GM18858 (cell line): Measurements from ENCODE around the gene CCDC187.

Experiments used
- ATAC-seq: cut with Tn5 transposase; IDR thresholded peaks from one replicate; pipeline ENCODE4 v1.9.1; 2021; ENCODE audit not compliant: unreplicated experiment

CCDC187 gene

DNA sequence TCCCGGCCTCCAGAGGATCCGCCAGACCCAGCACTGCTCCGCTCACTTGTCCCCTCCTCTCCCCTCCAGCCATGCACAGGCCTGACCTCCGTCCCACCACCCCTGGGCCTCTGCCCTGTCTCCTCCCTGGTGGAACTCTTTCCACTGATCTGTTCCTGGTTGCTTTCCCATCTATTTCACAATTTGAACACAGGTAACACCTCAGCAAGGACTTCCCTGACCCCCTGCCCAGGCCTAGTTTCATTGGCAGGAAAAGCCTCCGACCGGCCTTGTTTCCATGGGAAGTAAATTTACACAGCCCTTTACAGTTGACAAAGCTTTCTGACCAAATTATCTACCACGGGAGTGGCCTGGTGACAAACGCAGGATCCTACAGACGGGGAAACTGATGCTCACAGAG is 73.1 kb downstream of the CCDC187 start:
- no peak for ATAC-seq

- ATAC-seq, result no peak
Observed at GRCh38 chr9:136230365-136230764, 73.5 kb downstream of the CCDC187 start.

GRCh38 chr9:136229096-136230065 is 74.5 kb downstream of the CCDC187 start:
- no peak for ATAC-seq

DNA sequence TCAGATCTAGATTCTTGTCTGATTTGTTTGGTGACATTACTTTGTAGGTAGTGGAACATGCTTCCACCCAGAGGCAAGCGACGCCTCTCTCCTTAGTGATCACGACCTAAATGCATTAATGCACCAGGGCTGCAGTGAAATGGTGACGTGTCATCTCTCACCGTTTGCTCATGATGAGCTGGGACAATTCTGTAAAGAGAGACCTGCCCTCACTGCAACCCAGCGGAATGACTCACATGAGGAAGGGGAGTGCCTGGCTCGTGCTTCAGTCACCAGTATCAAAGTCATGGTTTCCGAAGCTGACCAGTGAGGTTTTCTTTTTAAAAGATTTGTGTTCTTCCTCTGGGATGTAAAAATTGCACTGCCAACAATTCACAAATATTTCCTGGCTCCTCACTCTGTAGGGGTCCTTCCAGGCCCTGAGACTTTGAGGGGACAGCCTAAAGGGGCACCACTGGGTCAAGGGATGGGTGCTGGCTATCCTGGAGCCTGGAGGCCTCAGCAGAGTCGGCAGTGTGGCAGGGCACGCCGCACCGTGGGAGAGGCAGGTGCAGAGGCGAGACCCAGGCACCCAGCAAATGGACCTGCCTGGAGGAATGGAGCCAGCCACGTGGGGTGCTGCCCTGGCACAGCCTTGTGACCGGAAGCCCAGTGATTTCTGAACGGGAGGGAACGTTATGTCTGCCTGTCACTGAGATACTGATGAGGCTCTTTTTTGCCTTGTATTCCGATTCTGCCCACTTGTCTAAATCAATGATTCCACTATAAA is 75.6 kb downstream of the CCDC187 start:
- ATAC-seq, result no peak

- ATAC-seq, result no peak
Observed at GRCh38 chr9:136226680-136227407, 77.0 kb downstream of the CCDC187 start.

DNA sequence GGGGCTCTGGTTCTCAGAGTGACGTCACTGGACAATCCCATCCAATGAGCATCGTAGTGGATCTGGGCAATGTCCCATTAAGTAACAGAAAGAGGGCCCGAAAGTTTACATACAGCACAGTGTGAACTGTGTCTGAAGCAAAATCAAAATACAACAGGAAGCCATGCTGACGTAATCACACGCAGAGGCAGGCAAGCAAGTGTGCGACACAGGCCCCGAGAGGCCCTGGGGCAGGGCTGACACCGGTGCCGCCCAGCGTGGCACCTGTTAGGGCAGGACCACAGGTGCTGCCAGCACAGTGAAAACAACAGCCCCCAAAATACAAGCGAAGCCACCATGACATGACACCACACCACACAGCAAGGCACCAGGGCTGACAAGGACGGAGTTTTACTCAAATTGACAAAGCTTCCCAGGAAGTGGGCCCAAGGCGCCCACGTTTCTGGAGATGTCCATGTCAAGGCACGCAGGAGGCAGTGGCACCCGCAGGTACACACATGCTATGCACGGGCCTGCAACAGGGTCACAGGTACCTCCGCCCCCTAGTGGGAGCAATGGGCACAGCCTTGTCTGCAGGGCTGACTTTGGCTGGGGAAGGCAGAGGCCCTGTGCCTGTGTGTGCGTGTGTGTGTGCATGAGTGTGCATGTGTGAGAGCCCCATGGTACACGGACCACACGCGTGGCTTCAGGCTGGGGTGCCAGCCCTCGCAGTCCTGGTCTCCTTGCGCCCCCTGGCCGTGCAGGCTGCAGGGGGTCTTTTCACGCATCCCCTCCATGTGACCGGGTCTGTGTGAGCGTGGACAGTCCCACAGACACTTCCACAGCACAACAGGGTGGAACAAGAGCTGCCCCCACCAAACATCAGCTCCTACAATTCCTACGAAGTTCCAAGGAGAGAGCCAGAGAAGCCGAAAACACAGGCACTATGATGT is 77.9 kb downstream of the CCDC187 start:
- ATAC-seq, result no peak

GRCh38 chr9:136225366-136225747 is 78.5 kb downstream of the CCDC187 start:
- no peak for ATAC-seq

GRCh38 chr9:136223871-136224640 is 79.8 kb downstream of the CCDC187 start:
- ATAC-seq, result no peak

DNA sequence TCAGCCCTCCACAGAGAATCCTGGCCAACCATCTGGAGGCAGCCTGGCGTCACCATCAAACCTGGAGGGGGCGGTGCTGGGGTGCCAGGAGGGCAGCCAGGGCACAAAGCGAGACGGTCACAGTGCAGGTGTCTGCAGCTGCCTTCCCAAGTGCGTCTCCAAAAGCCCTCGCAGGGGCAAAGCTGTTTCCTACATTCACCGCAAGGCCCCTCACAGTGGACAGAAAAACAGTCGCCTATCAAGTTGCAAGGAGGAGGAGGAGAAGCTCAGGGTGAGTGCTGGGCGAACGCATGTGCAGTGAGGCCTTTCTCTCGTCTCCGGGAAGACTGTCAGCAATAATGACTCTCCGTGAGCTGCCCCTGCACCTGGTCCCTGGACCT is 81.0 kb downstream of the CCDC187 start:
- no peak for ATAC-seq

GRCh38 chr9:136222166-136222905 is 81.6 kb downstream of the CCDC187 start:
- ATAC-seq, result no peak

DNA sequence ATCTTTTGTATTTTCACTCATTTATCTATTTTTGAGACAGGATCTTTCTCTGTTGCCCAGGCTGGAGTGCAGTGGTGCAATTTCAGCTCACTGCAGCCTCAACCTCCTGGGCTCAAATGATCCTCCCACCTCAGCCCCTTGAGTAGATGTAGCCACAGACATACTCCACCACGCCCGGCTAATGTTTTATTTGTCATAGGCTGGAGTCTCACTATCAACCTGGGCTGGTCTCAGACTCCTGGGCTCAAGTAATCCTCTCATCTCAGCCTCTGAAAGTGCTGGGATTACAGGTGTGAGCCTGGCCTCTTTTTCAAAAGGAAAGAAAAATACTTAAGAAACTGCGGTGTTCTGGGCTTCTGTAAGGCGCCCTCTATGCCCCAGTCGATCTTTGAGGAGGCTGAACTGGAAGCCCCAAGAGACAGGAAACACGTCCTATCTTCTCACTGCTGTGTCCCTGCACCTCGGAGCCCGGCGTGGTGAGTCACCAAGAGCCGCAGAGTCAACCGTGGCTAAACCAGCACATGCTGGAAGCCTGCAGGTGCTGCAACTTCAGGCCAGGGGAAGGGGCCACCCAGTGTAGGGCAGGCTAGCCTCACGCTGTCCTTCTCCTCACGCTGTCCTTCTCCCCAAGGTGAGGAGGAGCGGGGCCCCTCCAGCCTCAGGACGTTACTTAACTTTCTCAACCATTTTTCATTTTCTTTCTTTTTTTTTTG is 83.7 kb downstream of the CCDC187 start:
- no peak for ATAC-seq

DNA sequence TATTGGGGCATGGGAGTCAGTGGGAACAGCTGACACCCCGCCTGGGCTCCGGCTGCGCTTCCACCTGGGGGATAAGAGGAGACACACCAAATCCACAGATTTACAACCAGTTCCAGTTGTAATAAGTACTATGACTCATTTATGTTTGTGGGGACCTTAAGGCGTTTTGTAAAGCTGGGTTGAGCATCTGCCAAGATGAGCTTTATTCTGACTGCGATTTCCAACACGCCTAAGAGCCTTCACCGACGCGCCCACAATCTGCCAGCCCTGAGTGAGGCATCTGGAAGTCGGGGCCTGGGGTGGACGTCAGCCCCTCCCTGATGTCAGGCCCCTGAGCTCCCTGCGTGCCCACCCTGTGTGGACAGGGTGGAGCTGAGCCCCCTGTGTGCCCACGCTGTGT is 84.6 kb downstream of the CCDC187 start:
- ATAC-seq, result no peak

GRCh38 chr9:136218673-136219072 is 85.2 kb downstream of the CCDC187 start:
- no peak for ATAC-seq

DNA sequence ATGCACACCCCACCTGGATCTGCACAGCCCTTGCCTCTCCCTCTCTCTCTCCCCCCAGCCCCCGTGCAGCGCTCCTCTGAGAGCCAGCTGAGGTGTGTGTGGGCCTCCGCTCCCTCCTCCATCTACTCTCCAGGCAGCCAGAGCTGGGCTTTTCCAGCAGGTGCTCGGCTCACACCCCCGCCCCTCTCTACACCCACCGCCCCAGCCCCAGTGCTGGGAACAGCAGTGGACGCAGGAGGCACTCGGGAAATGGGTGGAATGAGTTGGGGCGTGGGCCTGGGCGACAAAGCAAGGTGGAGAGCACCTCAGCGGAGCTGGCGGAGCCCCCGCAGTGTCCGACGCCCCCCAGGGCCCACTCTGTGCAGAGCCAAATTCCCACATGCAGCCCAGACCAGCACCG is 85.6 kb downstream of the CCDC187 start:
- no peak for ATAC-seq

DNA sequence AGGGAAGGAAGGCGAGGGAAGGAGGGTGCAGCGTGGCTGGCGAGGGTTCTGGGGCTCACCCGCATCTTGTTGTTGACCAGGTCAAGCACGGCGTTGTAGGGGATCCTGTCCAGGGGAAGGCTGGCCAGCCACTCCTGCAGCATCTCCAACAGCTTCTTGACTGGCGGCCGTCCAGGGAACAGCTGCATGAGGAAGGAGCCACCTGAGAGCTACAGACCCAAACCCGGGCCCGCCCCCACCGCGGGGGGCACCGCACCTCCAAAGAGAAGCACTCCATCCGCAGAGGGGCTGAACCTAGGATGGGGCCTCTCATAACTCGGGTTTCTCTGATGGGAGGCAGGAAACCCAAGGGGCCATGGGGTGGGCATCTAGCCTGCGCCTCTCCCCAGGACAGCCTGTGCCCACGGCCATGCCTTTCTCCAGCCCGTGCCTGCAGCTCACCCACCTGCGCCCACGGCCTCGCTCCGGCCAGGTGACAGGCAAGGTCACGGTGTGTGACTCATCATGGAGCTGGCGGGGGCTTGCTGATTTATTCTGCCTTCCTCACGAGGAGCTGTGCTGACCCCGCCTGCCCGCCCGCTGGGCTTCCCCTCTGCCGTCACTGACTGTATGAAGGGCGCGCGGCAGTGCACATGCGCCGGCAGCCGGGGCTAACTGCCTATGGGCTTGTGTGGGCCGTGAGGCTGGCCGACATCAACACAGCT is 87.2 kb downstream of the CCDC187 start:
- ATAC-seq, result no peak

DNA sequence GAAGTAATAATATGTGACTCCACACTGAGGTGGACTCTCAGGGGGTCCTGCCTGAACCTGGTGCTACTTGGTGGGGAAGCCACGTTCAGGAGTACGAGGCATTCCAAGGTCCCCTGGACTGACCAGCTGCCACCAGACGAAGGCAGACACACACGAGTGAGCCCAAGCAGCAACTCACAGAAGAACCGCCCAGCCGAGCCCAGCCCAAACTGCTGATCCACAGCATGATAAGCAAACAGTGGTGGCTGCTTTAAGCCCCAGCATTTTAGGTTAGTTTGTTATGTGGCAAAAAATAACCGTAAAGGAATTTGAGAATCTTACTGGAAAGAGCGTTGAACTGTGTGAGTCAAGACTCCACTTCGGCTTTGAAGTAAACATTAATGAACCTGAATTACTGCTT is 90.2 kb downstream of the CCDC187 start:
- no peak for ATAC-seq

DNA sequence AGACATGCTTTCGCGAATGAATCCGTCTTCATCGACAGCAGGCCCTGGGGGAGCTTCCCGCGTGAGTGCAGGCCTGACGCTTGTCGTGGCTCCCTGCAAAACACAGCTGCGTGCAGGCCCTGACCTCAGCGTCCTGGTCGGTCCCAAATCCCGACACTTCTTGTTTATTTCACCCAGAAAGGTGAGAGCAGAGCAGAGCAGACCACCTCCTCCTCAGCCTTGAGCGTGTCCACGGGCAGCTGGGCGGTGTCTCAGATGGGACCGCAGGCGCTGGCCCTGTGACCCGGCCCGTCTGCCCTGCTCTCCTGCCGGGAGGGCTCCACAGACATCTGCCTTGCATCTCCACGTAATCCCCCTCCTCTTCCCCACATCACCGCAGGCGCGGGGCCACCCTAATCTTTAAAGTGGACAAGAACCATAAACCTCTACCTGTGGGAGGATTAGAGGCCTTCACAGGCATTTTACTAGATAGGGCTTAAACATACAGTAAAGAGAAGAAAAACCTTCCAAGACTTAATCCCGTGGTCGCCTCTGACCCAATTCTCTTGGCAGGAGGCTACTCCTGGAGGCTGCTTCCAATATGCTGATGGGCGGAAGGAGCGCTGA is 91.4 kb downstream of the CCDC187 start:
- no peak for ATAC-seq
